HG03060 (cell line): Measurements from ENCODE around the gene RENBP.

Experiments used
- ATAC-seq: cut with Tn5 transposase; IDR thresholded peaks from one replicate; pipeline ENCODE4 v1.9.1; 2021; ENCODE audit warnings: low read depth, moderate number of reproducible peaks; ENCODE audit not compliant: unreplicated experiment

RENBP gene

GRCh38 chrX:153903238-153903980 lies 41.0 kb downstream of the RENBP start:
- no peak for ATAC-seq

- ATAC-seq, result no peak
Observed at GRCh38 chrX:153902385-153902784, 42.1 kb downstream of the RENBP start.

GRCh38 chrX:153901753-153902140 lies 42.7 kb downstream of the RENBP start:
- no peak for ATAC-seq

DNA sequence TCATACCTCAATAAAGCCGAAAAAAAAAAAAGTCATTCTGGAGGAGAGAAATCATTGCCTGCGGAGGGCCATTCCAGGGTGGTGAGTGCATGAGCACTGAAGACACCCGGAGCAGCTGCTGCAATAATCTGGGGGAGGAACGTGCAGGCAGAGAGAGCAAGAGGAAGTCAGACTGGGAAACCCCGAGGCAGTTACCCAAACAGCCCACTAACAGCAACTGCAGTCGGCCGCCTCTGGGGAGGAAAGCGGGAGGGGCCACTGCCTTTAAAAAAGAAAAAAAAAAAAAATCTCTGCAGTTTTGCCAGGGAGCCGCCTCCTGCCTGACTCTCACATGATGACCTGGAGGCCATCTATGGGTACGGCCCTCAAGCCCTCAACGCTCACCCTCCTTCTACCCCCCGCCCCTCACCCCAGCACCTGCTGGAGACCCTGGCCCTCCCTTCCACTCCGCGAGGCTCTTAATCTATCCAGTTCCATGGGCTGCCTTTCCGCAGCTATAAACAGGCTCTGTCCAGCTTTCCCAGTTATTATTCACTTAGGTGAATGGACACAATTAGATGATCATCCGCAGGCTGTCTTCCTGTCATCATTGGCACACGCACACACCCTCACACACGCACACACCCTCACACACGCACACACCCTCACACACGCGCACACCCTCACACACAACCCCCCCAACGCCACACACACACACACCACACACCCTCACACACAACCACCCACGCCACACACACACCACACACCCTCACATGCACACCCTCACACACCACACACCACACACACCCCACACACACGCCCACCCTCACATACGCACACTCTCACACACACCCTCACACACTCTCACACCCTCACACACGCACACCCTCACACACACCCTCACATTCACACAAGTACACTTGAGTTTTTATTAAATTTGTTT lies 43.4 kb downstream of the RENBP start:
- ATAC-seq, result no peak

GRCh38 chrX:153897899-153898298 lies 46.5 kb downstream of the RENBP start:
- ATAC-seq, result no peak

DNA sequence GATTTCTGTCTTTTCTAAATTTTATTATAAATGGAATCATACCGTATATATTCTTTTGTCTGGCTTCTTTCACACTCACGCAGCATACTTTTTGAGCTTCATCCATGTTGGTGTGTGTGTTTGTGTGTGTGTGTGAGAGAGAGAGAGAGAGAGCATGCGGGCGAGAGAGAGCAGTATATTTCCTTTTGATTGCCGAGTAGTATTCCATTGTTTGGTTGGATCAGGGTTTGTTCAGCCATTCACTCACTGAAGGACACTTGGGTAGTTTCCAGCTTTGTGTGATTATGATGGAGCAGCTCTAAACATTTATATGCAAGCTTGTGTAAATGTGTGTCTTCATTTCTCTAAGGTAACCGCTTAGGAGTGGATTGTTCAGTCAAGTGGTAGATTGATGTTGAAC lies 55.3 kb downstream of the RENBP start:
- no peak for ATAC-seq

GRCh38 chrX:153888344-153888743 lies 56.1 kb downstream of the RENBP start:
- no peak for ATAC-seq

DNA sequence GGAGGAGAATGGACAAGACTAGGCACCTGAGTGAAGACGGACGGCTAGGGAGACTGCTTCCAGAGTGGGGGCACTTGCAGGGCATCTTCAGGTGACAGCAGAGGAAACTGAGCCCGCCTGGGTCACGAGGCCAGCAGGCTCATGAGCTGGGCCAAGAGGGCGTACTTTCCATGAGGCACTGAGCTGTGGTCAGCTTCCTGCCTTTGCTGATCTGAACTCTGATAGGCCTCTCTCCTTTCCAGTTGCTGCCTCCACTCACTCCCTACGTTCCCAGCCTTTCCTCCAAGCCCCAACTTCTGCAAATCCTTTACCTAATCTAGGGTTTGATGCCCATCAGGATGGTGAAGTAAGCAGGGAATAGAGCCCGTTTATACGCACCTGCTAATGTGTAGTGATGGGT lies 57.1 kb downstream of the RENBP start:
- no peak for ATAC-seq

GRCh38 chrX:153886915-153887314 lies 57.5 kb downstream of the RENBP start:
- no peak for ATAC-seq

GRCh38 chrX:153885968-153886903 lies 58.2 kb downstream of the RENBP start, which contains the start of gene L1CAM:
TSS of gene L1CAM (minus strand) at chrX:153886173. CDS start at chrX:153875836, 10,337 bp downstream.
- no peak for ATAC-seq
